ENCODE results near the gene UTP14A.

DNA sequence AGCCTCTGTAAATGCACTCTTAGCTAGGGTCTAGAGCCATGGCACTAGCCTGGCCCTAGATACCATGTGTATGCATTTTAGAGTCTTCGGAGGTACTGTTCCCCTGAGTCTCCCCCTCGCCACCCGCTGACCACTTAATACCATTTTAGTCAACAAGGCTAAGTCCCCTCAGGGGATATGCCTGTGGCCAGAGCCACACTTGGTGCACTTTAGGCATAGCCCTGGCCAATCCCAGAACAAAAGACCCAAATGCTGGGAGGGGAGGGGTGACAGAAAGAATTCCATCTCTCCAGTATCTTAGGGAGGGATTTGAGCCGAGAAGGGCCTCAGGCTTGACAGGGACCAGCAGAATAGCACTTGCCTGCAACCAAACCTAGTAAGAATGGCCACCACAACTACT, 47.9 kb downstream of the UTP14A start:
- TF ChIP-seq, protein P1, sequence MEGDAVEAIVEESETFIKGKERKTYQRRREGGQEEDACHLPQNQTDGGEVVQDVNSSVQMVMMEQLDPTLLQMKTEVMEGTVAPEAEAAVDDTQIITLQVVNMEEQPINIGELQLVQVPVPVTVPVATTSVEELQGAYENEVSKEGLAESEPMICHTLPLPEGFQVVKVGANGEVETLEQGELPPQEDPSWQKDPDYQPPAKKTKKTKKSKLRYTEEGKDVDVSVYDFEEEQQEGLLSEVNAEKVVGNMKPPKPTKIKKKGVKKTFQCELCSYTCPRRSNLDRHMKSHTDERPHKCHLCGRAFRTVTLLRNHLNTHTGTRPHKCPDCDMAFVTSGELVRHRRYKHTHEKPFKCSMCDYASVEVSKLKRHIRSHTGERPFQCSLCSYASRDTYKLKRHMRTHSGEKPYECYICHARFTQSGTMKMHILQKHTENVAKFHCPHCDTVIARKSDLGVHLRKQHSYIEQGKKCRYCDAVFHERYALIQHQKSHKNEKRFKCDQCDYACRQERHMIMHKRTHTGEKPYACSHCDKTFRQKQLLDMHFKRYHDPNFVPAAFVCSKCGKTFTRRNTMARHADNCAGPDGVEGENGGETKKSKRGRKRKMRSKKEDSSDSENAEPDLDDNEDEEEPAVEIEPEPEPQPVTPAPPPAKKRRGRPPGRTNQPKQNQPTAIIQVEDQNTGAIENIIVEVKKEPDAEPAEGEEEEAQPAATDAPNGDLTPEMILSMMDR (IDR thresholded peaks at IDR 0.05; ENCODE audit: low read length): no peak
- TF ChIP-seq EZH2 (IDR thresholded peaks at IDR 0.05; ENCODE audit: borderline replicate concordance, low read length): no peak

Data from OCI-LY1 (cell line).